H9 (cell line): ENCODE results near the gene ING5. TPM values are rescaled to one million over a fixed set of nuclear protein-coding genes. Genes with fewer than 3 reads are reported as not detected.

Experiments
- DNase-seq: peaks from one replicate; pipeline ENCODE4 v3.0.0-alpha.2; 2017
- H2AFZ ChIP-seq: one replicate; pipeline ENCODE4 v1.6.1; 2013; ENCODE audit warnings: mild to moderate bottlenecking, low read length, control low read depth, moderate library complexity
- H2AK5ac ChIP-seq: 2 replicates; pipeline ENCODE4 v1.6.1; 2013; ENCODE audit warnings: low read length, control low read depth, mixed read lengths; ENCODE audit not compliant: insufficient read length
- H2BK120ac ChIP-seq: one replicate; pipeline ENCODE4 v1.6.1; 2013; ENCODE audit warnings: low read depth, mild to moderate bottlenecking, low read length, control low read depth, inconsistent platforms; ENCODE audit not compliant: poor library complexity, severe bottlenecking
- H2BK12ac ChIP-seq: 2 replicates; pipeline ENCODE4 v1.6.1; 2013; ENCODE audit warnings: low read length, control low read depth, mixed read lengths, low read depth; ENCODE audit not compliant: insufficient read length
- H2BK15ac ChIP-seq: 2 replicates; pipeline ENCODE4 v1.6.1; 2013; ENCODE audit warnings: low read depth, low read length, control low read depth
- H2BK20ac ChIP-seq: one replicate; pipeline ENCODE4 v1.6.1; 2013; ENCODE audit warnings: low read depth, mild to moderate bottlenecking, low read length, control low read depth, inconsistent platforms; ENCODE audit not compliant: poor library complexity, severe bottlenecking
- H2BK5ac ChIP-seq: 2 replicates; pipeline ENCODE4 v1.6.1; 2013; ENCODE audit warnings: low read length, control low read depth, mixed read lengths; ENCODE audit not compliant: insufficient read length
- H3K14ac ChIP-seq: 2 replicates; pipeline ENCODE4 v1.6.1; 2013; ENCODE audit warnings: low read length, control low read depth; ENCODE audit not compliant: insufficient read depth
- H3K18ac ChIP-seq: 2 replicates; pipeline ENCODE4 v1.6.1; 2013; ENCODE audit warnings: low read depth, mild to moderate bottlenecking, mixed read lengths, low read length, control low read depth; ENCODE audit not compliant: insufficient read length
- H3K23ac ChIP-seq: 2 replicates; pipeline ENCODE4 v1.6.1; 2013; ENCODE audit warnings: low read length, control low read depth, mixed read lengths, low read depth; ENCODE audit not compliant: insufficient read length
- H3K23me2 ChIP-seq: 2 replicates; pipeline ENCODE4 v1.6.1; 2013; ENCODE audit warnings: low read depth, mild to moderate bottlenecking, mixed read lengths, low read length, control low read depth; ENCODE audit not compliant: insufficient read length, poor library complexity, severe bottlenecking
- H3K27ac ChIP-seq: 2 replicates; pipeline ENCODE4 v1.5.1; 2013; ENCODE audit warnings: low read length, control low read depth, mixed read lengths, low read depth; ENCODE audit not compliant: insufficient read length
- H3K27me3 ChIP-seq: 2 replicates; pipeline ENCODE4 v1.6.1; 2013; ENCODE audit warnings: low read length, control low read depth, inconsistent platforms; ENCODE audit not compliant: insufficient read depth
- H3K4ac ChIP-seq: 2 replicates; pipeline ENCODE4 v1.6.1; 2013; ENCODE audit warnings: low read depth, mild to moderate bottlenecking, control low read depth, inconsistent platforms, low read length, moderate library complexity
- H3K4me1 ChIP-seq: 2 replicates; pipeline ENCODE4 v1.6.1; 2013; ENCODE audit warnings: low read length, control low read depth, inconsistent platforms; ENCODE audit not compliant: insufficient read depth
- H3K4me2 ChIP-seq: 2 replicates; pipeline ENCODE4 v1.6.1; 2013; ENCODE audit warnings: low read length, control low read depth, mixed read lengths; ENCODE audit not compliant: insufficient read length, insufficient read depth
- H3K56ac ChIP-seq: 2 replicates; pipeline ENCODE4 v1.6.1; 2013; ENCODE audit warnings: low read depth, mild to moderate bottlenecking, mixed read lengths, low read length, control low read depth; ENCODE audit not compliant: insufficient read length
- H3K79me1 ChIP-seq: 2 replicates; pipeline ENCODE4 v1.6.1; 2013; ENCODE audit warnings: low read depth, mild to moderate bottlenecking, moderate library complexity, low read length, control low read depth, inconsistent platforms; ENCODE audit not compliant: insufficient read depth, poor library complexity, severe bottlenecking
- H3K79me2 ChIP-seq: 2 replicates; pipeline ENCODE4 v1.6.1; 2013; ENCODE audit warnings: low read length, control low read depth, inconsistent platforms; ENCODE audit not compliant: insufficient read depth
- H3K9ac ChIP-seq: 2 replicates; pipeline ENCODE4 v1.6.1; 2013; ENCODE audit warnings: low read length, control low read depth, mixed read lengths; ENCODE audit not compliant: insufficient read length; ENCODE audit errors: extremely low read depth
- H3K9me3 ChIP-seq: one replicate; pipeline ENCODE4 v1.6.1; 2013; ENCODE audit warnings: low read depth, low read length, inconsistent platforms; ENCODE audit not compliant: control insufficient read depth
- H3T11ph ChIP-seq: one replicate; pipeline ENCODE4 v1.6.1; 2013; ENCODE audit warnings: mild to moderate bottlenecking, low read length, control low read depth, inconsistent platforms
- H4K20me1 ChIP-seq: one replicate; pipeline ENCODE4 v1.6.1; 2013; ENCODE audit not compliant: control insufficient read depth, insufficient read length, insufficient read depth
- H4K5ac ChIP-seq: 2 replicates; pipeline ENCODE4 v1.6.1; 2013; ENCODE audit warnings: low read depth, mild to moderate bottlenecking, mixed read lengths, low read length, control low read depth; ENCODE audit not compliant: insufficient read length
- H4K8ac ChIP-seq: replicated peaks from 2 replicates; pipeline ENCODE4 v1.6.1; 2013; ENCODE audit warnings: low read length, control low read depth, mixed read lengths, low read depth; ENCODE audit not compliant: insufficient read length
- H4K91ac ChIP-seq: 2 replicates; pipeline ENCODE4 v1.6.1; 2013; ENCODE audit warnings: low read depth, mild to moderate bottlenecking, moderate library complexity, mixed read lengths, low read length, control low read depth; ENCODE audit not compliant: insufficient read length
- H3K27ac Mint-ChIP-seq, 3 experiments: 2 replicates in 2 of 3; 3 replicates in 1 of 3; pipeline ENCODE4 v1.8.0; 2020 to 2021; ENCODE audit warnings: mixed read lengths in 3 of 3, mild to moderate bottlenecking in 1 of 3, moderate library complexity in 1 of 3
- H3K27me3 Mint-ChIP-seq: 2 replicates; pipeline ENCODE4 v1.8.0; 2021; ENCODE audit warnings: low read depth, mild to moderate bottlenecking, moderate library complexity, mixed read lengths
- H3K36me3 Mint-ChIP-seq, 3 experiments: 2 replicates in 2 of 3; 3 replicates in 1 of 3; pipeline ENCODE4 v1.8.0; 2020 to 2021; ENCODE audit warnings: low read depth in 3 of 3, mixed read lengths in 3 of 3; ENCODE audit not compliant: insufficient read depth in 1 of 3
- H3K4me1 Mint-ChIP-seq, 2 experiments: 2 replicates each; pipeline ENCODE4 v1.8.0; 2020; ENCODE audit warnings: mixed read lengths in 2 of 2
- H3K4me3 Mint-ChIP-seq, 2 experiments: 2 replicates in 1 of 2; 3 replicates in 1 of 2; pipeline ENCODE4 v1.8.0; 2020 to 2021; ENCODE audit warnings: mild to moderate bottlenecking in 2 of 2, mixed read lengths in 2 of 2, moderate library complexity in 1 of 2
- H3K9me3 Mint-ChIP-seq, 2 experiments: 2 replicates in 1 of 2; 3 replicates in 1 of 2; pipeline ENCODE4 v1.8.0; 2020; ENCODE audit warnings: mild to moderate bottlenecking in 2 of 2, mixed read lengths in 2 of 2, moderate library complexity in 1 of 2
- WGBS: extraction: QIAGEN DNeasy Blood & Tissue Kit; methylation state at CpG from one replicate; pipeline ENCODE4 v1.1.7; 2013; ENCODE audit warnings: missing lambda C conversion rate, low lambda C conversion rate, mixed read lengths; ENCODE audit not compliant: insufficient read length; ENCODE audit errors: extremely low coverage; 5-methylcytosine and 5-hydroxymethylcytosine counted together
- total RNA-seq: library from RNA; stranded (reverse); gene quantifications from 2 replicates; pipeline ENCODE4 v1.2.1, GENCODE V29; 2021
- TF ChIP-seq, protein P1 (sequence below): fragments of 200-600 bp; sonication (generic); conservative IDR thresholded peaks from 3 replicates; pipeline ENCODE4 v1.8.0; 2021; ENCODE audit warnings: antibody characterized with exemption, mild to moderate bottlenecking

The ING5 gene
- total RNA-seq, 1 experiment from 2014 or later = 66.0 TPM

DNA sequence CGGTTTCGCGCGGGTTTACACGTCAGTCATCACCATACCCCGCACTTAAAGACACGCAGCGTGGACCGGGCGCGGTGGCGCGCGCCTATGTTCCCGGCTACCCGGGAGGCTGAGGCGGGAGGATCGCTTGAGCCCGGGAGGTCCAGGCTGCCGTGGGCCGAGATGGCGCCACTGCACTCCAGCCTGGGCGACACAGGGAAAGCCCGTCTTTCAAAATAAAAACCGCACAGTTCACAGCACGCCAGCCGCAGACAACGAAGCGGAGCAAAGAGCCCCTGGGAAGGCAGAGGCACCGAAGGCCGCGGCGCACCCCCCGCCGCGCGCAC, 15.6 kb upstream of the ING5 start:
- no peak overlapping the region for H2BK5ac ChIP-seq
- no peak overlapping the region for H3K27ac ChIP-seq
- peak overlapping the region; percentile 13 for H3K18ac ChIP-seq
- Mint-ChIP-seq H3K27me3 (no peaks in the 10 kb centered on the region), H3K36me3 (peaks cover 29 to 50% (median 42%) of the 10 kb centered on the region in 3 experiments), H3K4me3 (peak overlapping the region; percentile 88 to 99), H3K9me3 (peaks cover 0 to 3% of the 10 kb centered on the region in 2 experiments; a peak in 1 of 5 replicates), H3K4me1 (peaks cover 12 to 18% of the 10 kb centered on the region in 2 experiments), H3K27ac (peak overlapping the region in 2 of 3 experiments; percentile 48 to 90; a peak in 4 of 7 replicates)
- no CpG with 5 or more reads among the region's 37 CpGs for WGBS
- no peak overlapping the region for H4K8ac ChIP-seq
- no peak overlapping the region for H3K56ac ChIP-seq
- no peak overlapping the region for H2BK20ac ChIP-seq
- no peaks in the 10 kb centered on the region for H4K20me1 ChIP-seq
- H3K9me3 ChIP-seq = no peaks in the 10 kb centered on the region
- H3K79me2 ChIP-seq = peaks cover 6% of the 10 kb centered on the region; the same call in 1 of the 2 replicates
- H3T11ph ChIP-seq = no peak overlapping the region
- H3K79me1 ChIP-seq = no peaks in the 10 kb centered on the region
- TF ChIP-seq, protein P1, sequence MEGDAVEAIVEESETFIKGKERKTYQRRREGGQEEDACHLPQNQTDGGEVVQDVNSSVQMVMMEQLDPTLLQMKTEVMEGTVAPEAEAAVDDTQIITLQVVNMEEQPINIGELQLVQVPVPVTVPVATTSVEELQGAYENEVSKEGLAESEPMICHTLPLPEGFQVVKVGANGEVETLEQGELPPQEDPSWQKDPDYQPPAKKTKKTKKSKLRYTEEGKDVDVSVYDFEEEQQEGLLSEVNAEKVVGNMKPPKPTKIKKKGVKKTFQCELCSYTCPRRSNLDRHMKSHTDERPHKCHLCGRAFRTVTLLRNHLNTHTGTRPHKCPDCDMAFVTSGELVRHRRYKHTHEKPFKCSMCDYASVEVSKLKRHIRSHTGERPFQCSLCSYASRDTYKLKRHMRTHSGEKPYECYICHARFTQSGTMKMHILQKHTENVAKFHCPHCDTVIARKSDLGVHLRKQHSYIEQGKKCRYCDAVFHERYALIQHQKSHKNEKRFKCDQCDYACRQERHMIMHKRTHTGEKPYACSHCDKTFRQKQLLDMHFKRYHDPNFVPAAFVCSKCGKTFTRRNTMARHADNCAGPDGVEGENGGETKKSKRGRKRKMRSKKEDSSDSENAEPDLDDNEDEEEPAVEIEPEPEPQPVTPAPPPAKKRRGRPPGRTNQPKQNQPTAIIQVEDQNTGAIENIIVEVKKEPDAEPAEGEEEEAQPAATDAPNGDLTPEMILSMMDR = no peak
- peak overlapping the region; percentile 89 for H3K4me2 ChIP-seq
- peak overlapping the region; percentile 94 for H3K14ac ChIP-seq
- no peak overlapping the region for H2BK120ac ChIP-seq
- no peak overlapping the region for H4K5ac ChIP-seq
- H2BK15ac ChIP-seq = no peak overlapping the region
- no peak overlapping the region for H3K23ac ChIP-seq
- H3K27me3 ChIP-seq = no peaks in the 10 kb centered on the region
- H2AFZ ChIP-seq = no peak overlapping the region
- no peaks in the 10 kb centered on the region for H3K4me1 ChIP-seq
- DNase-seq = no peak
- peaks cover 3% of the 10 kb centered on the region for H3K23me2 ChIP-seq
- H3K9ac ChIP-seq = peak overlapping the region; percentile 62
- H2BK12ac ChIP-seq = no peak overlapping the region
- peak overlapping the region; percentile 58; the same call in 1 of the 2 replicates for H3K4ac ChIP-seq
- no peak overlapping the region for H2AK5ac ChIP-seq
- no peak overlapping the region for H4K91ac ChIP-seq
